ENCODE results near the gene TANC1. TPM values are rescaled to one million over a fixed set of nuclear protein-coding genes. Genes with fewer than 3 reads are reported as not detected.
A peak's percentile ranks its signal among the peaks of the same experiment; 100 is the strongest.

The TANC1 gene
- polyA plus RNA-seq, 2 of the 4 experiments (the other 2 are of a cell fraction), result 9.2 to 21.2 TPM

GRCh38 chr2:158999458-158999857, 31.0 kb downstream of the TANC1 start (continued):
- TF ChIP-seq POLR2AphosphoS2 (conservative IDR thresholded peaks at IDR 0.05; ENCODE audit: low read length) (no peak), SREBF2 (IDR thresholded peaks at IDR 0.05) (no peak), EHMT2 (IDR thresholded peaks at IDR 0.05; ENCODE audit: low read depth) (no peak), JUNB (IDR thresholded peaks at IDR 0.05) (no peak), GATA3 (IDR thresholded peaks at IDR 0.05; ENCODE audit: borderline replicate concordance) (no peak)
- TF ChIP-seq, protein P1, sequence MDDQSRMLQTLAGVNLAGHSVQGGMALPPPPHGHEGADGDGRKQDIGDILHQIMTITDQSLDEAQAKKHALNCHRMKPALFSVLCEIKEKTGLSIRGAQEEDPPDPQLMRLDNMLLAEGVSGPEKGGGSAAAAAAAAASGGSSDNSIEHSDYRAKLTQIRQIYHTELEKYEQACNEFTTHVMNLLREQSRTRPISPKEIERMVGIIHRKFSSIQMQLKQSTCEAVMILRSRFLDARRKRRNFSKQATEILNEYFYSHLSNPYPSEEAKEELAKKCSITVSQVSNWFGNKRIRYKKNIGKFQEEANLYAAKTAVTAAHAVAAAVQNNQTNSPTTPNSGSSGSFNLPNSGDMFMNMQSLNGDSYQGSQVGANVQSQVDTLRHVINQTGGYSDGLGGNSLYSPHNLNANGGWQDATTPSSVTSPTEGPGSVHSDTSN (IDR thresholded peaks at IDR 0.05), result no peak

DNA sequence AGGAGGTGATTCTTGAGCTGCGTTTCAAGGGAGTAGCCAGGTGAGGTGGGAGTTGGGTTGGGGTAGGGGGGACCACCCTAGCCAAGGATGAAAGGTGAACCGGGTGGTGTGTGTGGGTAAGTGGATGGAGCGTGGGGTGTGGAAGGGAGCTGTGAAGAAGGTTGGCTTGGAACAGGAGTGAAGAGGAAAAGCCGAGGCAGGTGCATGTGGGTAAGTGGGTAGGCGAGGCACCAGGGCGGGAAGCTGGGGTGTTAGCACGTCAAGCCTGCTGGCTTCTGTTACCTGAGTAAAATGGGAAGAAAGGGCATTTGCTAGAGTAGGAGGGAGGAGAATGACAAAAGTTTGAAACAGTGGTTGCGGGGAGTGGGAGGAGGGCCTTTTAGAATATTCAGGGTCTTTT, 31.6 kb downstream of the TANC1 start:
- ChIA-PET POLR2A (no interaction called here), CTCF (interaction anchor here (0.5 to 1.8 kb wide), 5 partner anchors 22 to 119 kb away, joined by 3 to 4 read pairs (median 4); no protein-coding TSS in a partner anchor)
- Histone ChIP-seq H3K4me1 (peaks cover 68% of the 10 kb centered on the region), H3K4me2 (peak overlapping the region; percentile 52; the same call in 2 of the 3 replicates), H3K4me3 (no peak overlapping the region), H3K27ac (peak overlapping the region in 1 of 2 experiments; percentile 63; a peak in 4 of 6 replicates), H3K9me3 (no peaks in the 10 kb centered on the region)
- TF ChIP-seq HOXB13 (CRISPR knock-in tag; IDR thresholded peaks at IDR 0.05; ENCODE audit: low read depth), result no peak
- no peak for TF ChIP-seq E2F6 (IDR thresholded peaks at IDR 0.05; ENCODE audit: borderline replicate concordance, low read depth)
- TF ChIP-seq EP300 (IDR thresholded peaks at IDR 0.05), result no peak
- DNase-seq (ENCODE audit: low read depth in 1 of 2, low spot score in 1 of 2) (no peak), ATAC-seq (no peak), FAIRE-seq (no peak)
- 93% methylated on average over 8 of the region's 8 CpGs for WGBS (ENCODE audit: missing lambda C conversion rate)

- Histone ChIP-seq H3K4me1 (peaks cover 47% of the 10 kb centered on the region), H3K27ac (peak overlapping the region in 1 of 2 experiments; percentile 1; a peak in 1 of 6 replicates), H3K4me2 (peak overlapping the region; percentile 20; the same call in 2 of the 3 replicates), H3K9me3 (no peaks in the 10 kb centered on the region), H3K4me3 (no peak overlapping the region)
- no peak for TF ChIP-seq HEYL (CRISPR knock-in tag; IDR thresholded peaks at IDR 0.05)
- no peak for TF ChIP-seq REST (IDR thresholded peaks at IDR 0.05)
- no peak for TF ChIP-seq JUNB (IDR thresholded peaks at IDR 0.05)
- TF ChIP-seq KDM1A (IDR thresholded peaks at IDR 0.05; ENCODE audit: low read depth), result no peak
- no peak for TF ChIP-seq JUN (IDR thresholded peaks at IDR 0.05)
- no peak for TF ChIP-seq MAZ (IDR thresholded peaks at IDR 0.05; ENCODE audit: borderline replicate concordance, low read depth, low read length)
- no peak for TF ChIP-seq ZC3H11A (IDR thresholded peaks at IDR 0.05)
- TF ChIP-seq, protein P2, sequence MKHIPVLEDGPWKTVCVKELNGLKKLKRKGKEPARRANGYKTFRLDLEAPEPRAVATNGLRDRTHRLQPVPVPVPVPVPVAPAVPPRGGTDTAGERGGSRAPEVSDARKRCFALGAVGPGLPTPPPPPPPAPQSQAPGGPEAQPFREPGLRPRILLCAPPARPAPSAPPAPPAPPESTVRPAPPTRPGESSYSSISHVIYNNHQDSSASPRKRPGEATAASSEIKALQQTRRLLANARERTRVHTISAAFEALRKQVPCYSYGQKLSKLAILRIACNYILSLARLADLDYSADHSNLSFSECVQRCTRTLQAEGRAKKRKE (CRISPR knock-in tag; IDR thresholded peaks at IDR 0.05; ENCODE audit: low read depth), result no peak
- no peak for TF ChIP-seq HMGXB4 (CRISPR knock-in tag; IDR thresholded peaks at IDR 0.05; ENCODE audit: borderline replicate concordance)
- TF ChIP-seq CTCF (IDR thresholded peaks at IDR 0.05), result no peak
- no peak for TF ChIP-seq FOSL2 (IDR thresholded peaks at IDR 0.05)
- no peak for TF ChIP-seq FOSL2 (CRISPR knock-in tag; IDR thresholded peaks at IDR 0.05)
- TF ChIP-seq, protein P3, sequence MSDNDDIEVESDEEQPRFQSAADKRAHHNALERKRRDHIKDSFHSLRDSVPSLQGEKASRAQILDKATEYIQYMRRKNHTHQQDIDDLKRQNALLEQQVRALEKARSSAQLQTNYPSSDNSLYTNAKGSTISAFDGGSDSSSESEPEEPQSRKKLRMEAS (IDR thresholded peaks at IDR 0.05), result no peak
- ChIA-PET POLR2A (no interaction called here), CTCF (no interaction called here)
- whole genome bisulfite sequencing (ENCODE audit: missing lambda C conversion rate), result 72% methylated on average over 7 of the region's 7 CpGs
- ATAC-seq (no peak), DNase-seq (ENCODE audit: low read depth in 1 of 2, low spot score in 1 of 2) (no peak), FAIRE-seq (no peak)
Measured at GRCh38 chr2:159002462-159003111, 34.1 kb downstream of the TANC1 start.

Measured in A549 (cell line).